Measurements from ENCODE around the gene CRACDL.

GRCh38 chr2:98871506-98871905 is 64.5 kb downstream of the CRACDL start:
- no peak for TF ChIP-seq ZFP30 (CRISPR knock-in tag; IDR thresholded peaks at IDR 0.05)
- no peak for TF ChIP-seq POU6F1 (CRISPR knock-in tag; IDR thresholded peaks at IDR 0.05; ENCODE audit: borderline replicate concordance, low read depth)
- TF ChIP-seq TCF4 (CRISPR knock-in tag; IDR thresholded peaks at IDR 0.05; ENCODE audit: borderline replicate concordance): no peak
- TF ChIP-seq ISL1 (CRISPR knock-in tag; IDR thresholded peaks at IDR 0.05): no peak

Measured in SK-N-SH treated with all-trans-retinoic acid at 6 μM for 48 hours (cell line).